H9 (cell line): ENCODE results near the gene GAS6. TPM values are rescaled to one million over a fixed set of nuclear protein-coding genes. Genes with fewer than 3 reads are reported as not detected.

Source experiments
- DNase-seq: peaks from one replicate; pipeline ENCODE4 v3.0.0-alpha.2; 2017
- H2AFZ ChIP-seq: one replicate; pipeline ENCODE4 v1.6.1; 2013; ENCODE audit warnings: mild to moderate bottlenecking, low read length, control low read depth, moderate library complexity
- H2AK5ac ChIP-seq: 2 replicates; pipeline ENCODE4 v1.6.1; 2013; ENCODE audit warnings: low read length, control low read depth, mixed read lengths; ENCODE audit not compliant: insufficient read length
- H2BK120ac ChIP-seq: one replicate; pipeline ENCODE4 v1.6.1; 2013; ENCODE audit warnings: low read depth, mild to moderate bottlenecking, low read length, control low read depth, inconsistent platforms; ENCODE audit not compliant: poor library complexity, severe bottlenecking
- H2BK12ac ChIP-seq: 2 replicates; pipeline ENCODE4 v1.6.1; 2013; ENCODE audit warnings: low read length, control low read depth, mixed read lengths, low read depth; ENCODE audit not compliant: insufficient read length
- H2BK15ac ChIP-seq: 2 replicates; pipeline ENCODE4 v1.6.1; 2013; ENCODE audit warnings: low read depth, low read length, control low read depth
- H2BK20ac ChIP-seq: one replicate; pipeline ENCODE4 v1.6.1; 2013; ENCODE audit warnings: low read depth, mild to moderate bottlenecking, low read length, control low read depth, inconsistent platforms; ENCODE audit not compliant: poor library complexity, severe bottlenecking
- H2BK5ac ChIP-seq: 2 replicates; pipeline ENCODE4 v1.6.1; 2013; ENCODE audit warnings: low read length, control low read depth, mixed read lengths; ENCODE audit not compliant: insufficient read length
- H3K14ac ChIP-seq: 2 replicates; pipeline ENCODE4 v1.6.1; 2013; ENCODE audit warnings: low read length, control low read depth; ENCODE audit not compliant: insufficient read depth
- H3K18ac ChIP-seq: 2 replicates; pipeline ENCODE4 v1.6.1; 2013; ENCODE audit warnings: low read depth, mild to moderate bottlenecking, mixed read lengths, low read length, control low read depth; ENCODE audit not compliant: insufficient read length
- H3K23ac ChIP-seq: 2 replicates; pipeline ENCODE4 v1.6.1; 2013; ENCODE audit warnings: low read length, control low read depth, mixed read lengths, low read depth; ENCODE audit not compliant: insufficient read length
- H3K23me2 ChIP-seq: 2 replicates; pipeline ENCODE4 v1.6.1; 2013; ENCODE audit warnings: low read depth, mild to moderate bottlenecking, mixed read lengths, low read length, control low read depth; ENCODE audit not compliant: insufficient read length, poor library complexity, severe bottlenecking
- H3K27ac ChIP-seq: 2 replicates; pipeline ENCODE4 v1.5.1; 2013; ENCODE audit warnings: low read length, control low read depth, mixed read lengths, low read depth; ENCODE audit not compliant: insufficient read length
- H3K27me3 ChIP-seq: 2 replicates; pipeline ENCODE4 v1.6.1; 2013; ENCODE audit warnings: low read length, control low read depth, inconsistent platforms; ENCODE audit not compliant: insufficient read depth
- H3K4ac ChIP-seq: 2 replicates; pipeline ENCODE4 v1.6.1; 2013; ENCODE audit warnings: low read depth, mild to moderate bottlenecking, control low read depth, inconsistent platforms, low read length, moderate library complexity
- H3K4me1 ChIP-seq: 2 replicates; pipeline ENCODE4 v1.6.1; 2013; ENCODE audit warnings: low read length, control low read depth, inconsistent platforms; ENCODE audit not compliant: insufficient read depth
- H3K4me2 ChIP-seq: 2 replicates; pipeline ENCODE4 v1.6.1; 2013; ENCODE audit warnings: low read length, control low read depth, mixed read lengths; ENCODE audit not compliant: insufficient read length, insufficient read depth
- H3K56ac ChIP-seq: 2 replicates; pipeline ENCODE4 v1.6.1; 2013; ENCODE audit warnings: low read depth, mild to moderate bottlenecking, mixed read lengths, low read length, control low read depth; ENCODE audit not compliant: insufficient read length
- H3K79me1 ChIP-seq: 2 replicates; pipeline ENCODE4 v1.6.1; 2013; ENCODE audit warnings: low read depth, mild to moderate bottlenecking, moderate library complexity, low read length, control low read depth, inconsistent platforms; ENCODE audit not compliant: insufficient read depth, poor library complexity, severe bottlenecking
- H3K79me2 ChIP-seq: 2 replicates; pipeline ENCODE4 v1.6.1; 2013; ENCODE audit warnings: low read length, control low read depth, inconsistent platforms; ENCODE audit not compliant: insufficient read depth
- H3K9ac ChIP-seq: 2 replicates; pipeline ENCODE4 v1.6.1; 2013; ENCODE audit warnings: low read length, control low read depth, mixed read lengths; ENCODE audit not compliant: insufficient read length; ENCODE audit errors: extremely low read depth
- H3K9me3 ChIP-seq: one replicate; pipeline ENCODE4 v1.6.1; 2013; ENCODE audit warnings: low read depth, low read length, inconsistent platforms; ENCODE audit not compliant: control insufficient read depth
- H3T11ph ChIP-seq: one replicate; pipeline ENCODE4 v1.6.1; 2013; ENCODE audit warnings: mild to moderate bottlenecking, low read length, control low read depth, inconsistent platforms
- H4K20me1 ChIP-seq: one replicate; pipeline ENCODE4 v1.6.1; 2013; ENCODE audit not compliant: control insufficient read depth, insufficient read length, insufficient read depth
- H4K5ac ChIP-seq: 2 replicates; pipeline ENCODE4 v1.6.1; 2013; ENCODE audit warnings: low read depth, mild to moderate bottlenecking, mixed read lengths, low read length, control low read depth; ENCODE audit not compliant: insufficient read length
- H4K8ac ChIP-seq: replicated peaks from 2 replicates; pipeline ENCODE4 v1.6.1; 2013; ENCODE audit warnings: low read length, control low read depth, mixed read lengths, low read depth; ENCODE audit not compliant: insufficient read length
- H4K91ac ChIP-seq: 2 replicates; pipeline ENCODE4 v1.6.1; 2013; ENCODE audit warnings: low read depth, mild to moderate bottlenecking, moderate library complexity, mixed read lengths, low read length, control low read depth; ENCODE audit not compliant: insufficient read length
- H3K27ac Mint-ChIP-seq, 3 experiments: 2 replicates in 2 of 3; 3 replicates in 1 of 3; pipeline ENCODE4 v1.8.0; 2020 to 2021; ENCODE audit warnings: mixed read lengths in 3 of 3, mild to moderate bottlenecking in 1 of 3, moderate library complexity in 1 of 3
- H3K27me3 Mint-ChIP-seq: 2 replicates; pipeline ENCODE4 v1.8.0; 2021; ENCODE audit warnings: low read depth, mild to moderate bottlenecking, moderate library complexity, mixed read lengths
- H3K36me3 Mint-ChIP-seq, 3 experiments: 2 replicates in 2 of 3; 3 replicates in 1 of 3; pipeline ENCODE4 v1.8.0; 2020 to 2021; ENCODE audit warnings: low read depth in 3 of 3, mixed read lengths in 3 of 3; ENCODE audit not compliant: insufficient read depth in 1 of 3
- H3K4me1 Mint-ChIP-seq, 2 experiments: 2 replicates each; pipeline ENCODE4 v1.8.0; 2020; ENCODE audit warnings: mixed read lengths in 2 of 2
- H3K4me3 Mint-ChIP-seq, 2 experiments: 2 replicates in 1 of 2; 3 replicates in 1 of 2; pipeline ENCODE4 v1.8.0; 2020 to 2021; ENCODE audit warnings: mild to moderate bottlenecking in 2 of 2, mixed read lengths in 2 of 2, moderate library complexity in 1 of 2
- H3K9me3 Mint-ChIP-seq, 2 experiments: 2 replicates in 1 of 2; 3 replicates in 1 of 2; pipeline ENCODE4 v1.8.0; 2020; ENCODE audit warnings: mild to moderate bottlenecking in 2 of 2, mixed read lengths in 2 of 2, moderate library complexity in 1 of 2
- WGBS: extraction: QIAGEN DNeasy Blood & Tissue Kit; methylation state at CpG from one replicate; pipeline ENCODE4 v1.1.7; 2013; ENCODE audit warnings: missing lambda C conversion rate, low lambda C conversion rate, mixed read lengths; ENCODE audit not compliant: insufficient read length; ENCODE audit errors: extremely low coverage; 5-methylcytosine and 5-hydroxymethylcytosine counted together
- total RNA-seq: library from RNA; stranded (reverse); gene quantifications from 2 replicates; pipeline ENCODE4 v1.2.1, GENCODE V29; 2021
- TF ChIP-seq, protein P1 (sequence below): fragments of 200-600 bp; sonication (generic); conservative IDR thresholded peaks from 3 replicates; pipeline ENCODE4 v1.8.0; 2021; ENCODE audit warnings: antibody characterized with exemption, mild to moderate bottlenecking

Gene GAS6
- total RNA-seq, 1 experiment from 2014 or later: 20.5 TPM

DNA sequence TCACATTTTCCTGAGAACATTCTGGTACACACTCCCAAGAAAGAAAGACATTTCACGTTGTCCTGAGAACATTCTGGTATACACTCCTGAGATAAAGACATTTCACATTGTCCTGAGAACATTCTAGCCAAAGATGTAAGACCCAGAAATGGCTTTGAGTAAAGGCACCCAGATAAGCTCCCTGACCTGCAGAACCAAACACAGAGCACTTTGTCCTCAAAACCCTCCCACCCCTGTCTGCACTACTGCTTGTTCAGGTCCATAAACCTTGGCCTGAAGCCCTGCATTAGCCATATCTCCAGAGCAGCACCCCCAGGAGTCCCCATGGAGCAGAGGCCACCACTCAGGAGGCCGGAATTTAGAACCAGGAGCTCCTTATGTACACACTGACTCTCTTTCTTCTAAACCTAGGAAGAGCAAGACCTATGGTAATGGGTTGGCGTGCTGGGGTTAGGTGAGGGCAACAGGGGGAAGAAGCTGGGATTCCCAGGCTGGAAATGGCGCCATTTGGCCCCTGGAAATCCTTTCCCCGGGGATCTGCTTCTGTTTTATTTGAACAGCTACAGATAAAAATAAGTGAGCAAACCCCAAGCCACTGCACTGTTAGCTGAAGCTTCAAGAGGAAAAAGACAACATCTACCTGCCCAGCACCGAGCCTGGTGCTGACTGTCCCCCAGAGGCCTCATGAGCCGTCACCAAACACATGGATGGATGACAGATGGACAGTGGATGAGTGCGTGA is 13.7 kb downstream of the GAS6 start:
- Histone ChIP-seq H3K23ac (no peak overlapping the region), H3K79me2 (no peaks in the 10 kb centered on the region), H3K9me3 (no peaks in the 10 kb centered on the region), H3K27me3 (no peaks in the 10 kb centered on the region), H3K27ac (no peak overlapping the region), H2BK15ac (no peak overlapping the region), H2AFZ (no peak overlapping the region), H3K4ac (no peak overlapping the region), H4K5ac (no peak overlapping the region), H3K79me1 (no peaks in the 10 kb centered on the region), H3K14ac (no peak overlapping the region), H4K20me1 (no peaks in the 10 kb centered on the region), H4K91ac (no peak overlapping the region), H2BK12ac (no peak overlapping the region), H3K23me2 (no peaks in the 10 kb centered on the region), H2BK120ac (no peak overlapping the region), H4K8ac (no peak overlapping the region), H2AK5ac (no peak overlapping the region), H3K9ac (no peak overlapping the region), H2BK20ac (no peak overlapping the region), H3K18ac (no peak overlapping the region), H3K4me1 (no peaks in the 10 kb centered on the region; the same call in 1 of the 2 replicates), H3K56ac (no peak overlapping the region), H2BK5ac (no peak overlapping the region), H3K4me2 (no peak overlapping the region), H3T11ph (no peak overlapping the region)
- no CpG with 5 or more reads among the region's 8 CpGs for whole genome bisulfite sequencing
- Mint-ChIP-seq H3K4me3 (no peak overlapping the region), H3K4me1 (peaks cover 14 to 23% of the 10 kb centered on the region in 2 experiments), H3K36me3 (peaks cover 0 to 7% (median 1%) of the 10 kb centered on the region in 3 experiments; a peak in 4 of 7 replicates), H3K9me3 (no peaks in the 10 kb centered on the region), H3K27me3 (no peaks in the 10 kb centered on the region), H3K27ac (no peak overlapping the region)
- DNase-seq: no peak
- TF ChIP-seq, protein P1, sequence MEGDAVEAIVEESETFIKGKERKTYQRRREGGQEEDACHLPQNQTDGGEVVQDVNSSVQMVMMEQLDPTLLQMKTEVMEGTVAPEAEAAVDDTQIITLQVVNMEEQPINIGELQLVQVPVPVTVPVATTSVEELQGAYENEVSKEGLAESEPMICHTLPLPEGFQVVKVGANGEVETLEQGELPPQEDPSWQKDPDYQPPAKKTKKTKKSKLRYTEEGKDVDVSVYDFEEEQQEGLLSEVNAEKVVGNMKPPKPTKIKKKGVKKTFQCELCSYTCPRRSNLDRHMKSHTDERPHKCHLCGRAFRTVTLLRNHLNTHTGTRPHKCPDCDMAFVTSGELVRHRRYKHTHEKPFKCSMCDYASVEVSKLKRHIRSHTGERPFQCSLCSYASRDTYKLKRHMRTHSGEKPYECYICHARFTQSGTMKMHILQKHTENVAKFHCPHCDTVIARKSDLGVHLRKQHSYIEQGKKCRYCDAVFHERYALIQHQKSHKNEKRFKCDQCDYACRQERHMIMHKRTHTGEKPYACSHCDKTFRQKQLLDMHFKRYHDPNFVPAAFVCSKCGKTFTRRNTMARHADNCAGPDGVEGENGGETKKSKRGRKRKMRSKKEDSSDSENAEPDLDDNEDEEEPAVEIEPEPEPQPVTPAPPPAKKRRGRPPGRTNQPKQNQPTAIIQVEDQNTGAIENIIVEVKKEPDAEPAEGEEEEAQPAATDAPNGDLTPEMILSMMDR: no peak
